ENCODE results near the gene CRY1.
"Not testable (repeated sequence)": the region's sequence is repeated elsewhere in the genome, so short reads cannot be mapped to it uniquely, and the experiment has no call there.

The CRY1 gene

GRCh38 chr12:107064243-107064642, 29.1 kb downstream of the CRY1 start:
- TF ChIP-seq ZNF274 (IDR thresholded peaks at IDR 0.05; ENCODE audit: low read depth, low read length): no peak
- no peak overlapping the region for H3K4me3 ChIP-seq (ENCODE audit: low read length)

- no peak for TF ChIP-seq ZNF274 (IDR thresholded peaks at IDR 0.05; ENCODE audit: low read depth, low read length)
- no peak overlapping the region for H3K4me3 ChIP-seq (ENCODE audit: low read length)
Measured at GRCh38 chr12:107058190-107058589, 35.2 kb downstream of the CRY1 start.

DNA sequence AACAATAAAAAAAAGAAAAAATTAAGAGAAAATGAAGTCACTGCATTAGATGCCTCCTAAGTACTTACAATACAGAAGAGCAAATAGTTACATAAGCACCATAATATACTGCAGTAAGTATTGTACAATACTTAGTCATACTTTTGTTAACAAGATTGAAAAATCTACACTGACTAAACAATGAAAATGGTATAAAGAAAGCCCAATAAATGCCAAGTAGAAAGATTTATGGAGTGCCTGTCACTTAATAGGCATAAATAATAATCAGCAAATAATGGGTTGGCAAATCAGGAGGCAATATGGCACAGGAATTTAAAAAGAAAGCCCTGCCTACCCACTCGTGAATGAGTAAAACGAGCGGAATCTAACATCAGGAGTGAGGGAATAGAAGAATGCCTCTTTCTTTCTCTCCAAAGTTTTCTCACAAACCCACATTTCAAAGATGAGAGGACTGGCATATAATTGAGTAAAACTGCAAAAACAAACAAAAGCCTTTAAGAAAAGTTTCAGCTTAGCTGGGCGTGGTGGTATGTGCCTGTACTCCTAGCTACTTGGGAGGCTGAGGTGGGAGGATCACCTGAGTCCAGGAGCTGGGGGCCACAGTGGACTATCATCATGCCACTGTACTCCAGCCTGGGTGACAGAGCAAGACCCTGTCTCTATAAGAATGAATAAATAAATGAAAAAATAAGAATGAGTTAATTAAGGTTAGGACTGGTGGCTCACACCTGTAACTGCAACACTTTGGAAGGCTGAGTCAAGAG, 36.1 kb downstream of the CRY1 start:
- no peak overlapping the region for H3K4me3 ChIP-seq (ENCODE audit: low read length)
- TF ChIP-seq ZNF274 (IDR thresholded peaks at IDR 0.05; ENCODE audit: low read depth, low read length): no peak

DNA sequence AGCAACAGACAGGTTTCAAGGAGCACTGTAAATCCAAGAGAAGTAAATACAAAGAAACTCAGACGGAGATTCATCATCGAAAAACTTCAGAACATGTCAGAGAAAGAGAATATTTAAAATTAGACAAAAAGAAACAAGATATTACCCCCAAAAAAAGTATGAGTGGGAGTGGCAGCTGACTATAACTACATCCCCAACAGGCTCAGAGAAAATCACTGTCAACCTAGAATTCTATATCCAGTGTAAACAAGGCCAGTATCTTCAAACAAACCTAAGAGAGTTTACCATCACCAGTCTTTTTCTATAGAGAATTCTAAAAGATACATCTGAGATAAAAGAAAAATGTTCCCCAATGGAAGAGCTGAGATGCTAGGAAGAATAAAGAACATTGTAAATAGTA, 39.6 kb downstream of the CRY1 start:
- no peak for TF ChIP-seq ZNF274 (IDR thresholded peaks at IDR 0.05; ENCODE audit: low read depth, low read length)
- H3K4me3 ChIP-seq (ENCODE audit: low read length): no peak overlapping the region

- TF ChIP-seq ZNF274 (IDR thresholded peaks at IDR 0.05; ENCODE audit: low read depth, low read length): no peak
- H3K4me3 ChIP-seq (ENCODE audit: low read length): no peak overlapping the region
Measured at GRCh38 chr12:107045186-107045585, 48.2 kb downstream of the CRY1 start.

DNA sequence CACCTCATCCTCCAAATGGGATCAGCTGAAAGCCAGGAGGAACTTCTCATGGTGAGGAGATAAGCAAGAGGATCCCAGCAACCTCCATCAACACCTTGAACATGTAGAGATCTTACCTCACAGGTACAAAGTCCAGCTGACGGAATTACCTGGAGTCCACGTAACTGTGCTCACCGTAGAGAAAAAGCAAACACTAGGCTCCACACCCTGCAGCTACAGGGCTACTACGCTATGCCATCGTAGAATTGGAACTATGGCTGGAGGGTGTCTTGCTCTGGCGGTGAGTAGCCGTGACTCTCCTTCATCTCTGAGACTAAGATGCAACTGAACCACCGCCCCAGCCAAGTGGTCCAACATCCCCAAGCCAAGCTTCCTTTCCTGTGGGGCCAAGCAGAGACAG, 50.5 kb downstream of the CRY1 start:
- no peak for TF ChIP-seq ZNF274 (IDR thresholded peaks at IDR 0.05; ENCODE audit: low read depth, low read length)

GRCh38 chr12:107035733-107036132, 57.6 kb downstream of the CRY1 start:
- H3K4me3 ChIP-seq (ENCODE audit: low read length): no peak overlapping the region
- TF ChIP-seq ZNF274 (IDR thresholded peaks at IDR 0.05; ENCODE audit: low read depth, low read length): no peak

More for the DNA sequence above, 50.5 kb downstream of the CRY1 start:
- no peak overlapping the region for H3K4me3 ChIP-seq (ENCODE audit: low read length)

- TF ChIP-seq ZNF274 (IDR thresholded peaks at IDR 0.05; ENCODE audit: low read depth, low read length): no peak
- H3K4me3 ChIP-seq (ENCODE audit: low read length): no peak overlapping the region
Measured at GRCh38 chr12:107033758-107034739, 59.3 kb downstream of the CRY1 start.

GRCh38 chr12:107032266-107032665, 61.1 kb downstream of the CRY1 start:
- no peak overlapping the region for H3K4me3 ChIP-seq (ENCODE audit: low read length)
- no peak for TF ChIP-seq ZNF274 (IDR thresholded peaks at IDR 0.05; ENCODE audit: low read depth, low read length)

DNA sequence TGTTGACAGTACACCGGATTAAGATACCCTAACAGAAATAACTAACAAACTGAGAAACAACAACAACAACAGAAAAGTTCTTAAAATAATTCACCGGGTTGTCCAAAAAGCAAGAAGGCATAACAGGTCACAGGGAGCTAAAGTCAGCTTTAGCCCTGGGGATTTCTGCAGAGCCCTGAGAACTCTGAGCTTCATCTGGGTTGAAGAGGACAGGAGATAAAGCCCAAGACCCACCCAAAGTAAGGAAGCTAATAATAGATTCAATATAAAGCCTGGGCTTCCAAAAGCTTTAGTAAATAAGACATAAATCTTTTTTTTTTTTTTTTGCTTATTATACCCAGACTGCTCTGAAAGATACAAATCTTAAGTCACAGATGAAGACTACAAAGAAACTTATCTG, 62.3 kb downstream of the CRY1 start:
- TF ChIP-seq ZNF274 (IDR thresholded peaks at IDR 0.05; ENCODE audit: low read depth, low read length): no peak

DNA sequence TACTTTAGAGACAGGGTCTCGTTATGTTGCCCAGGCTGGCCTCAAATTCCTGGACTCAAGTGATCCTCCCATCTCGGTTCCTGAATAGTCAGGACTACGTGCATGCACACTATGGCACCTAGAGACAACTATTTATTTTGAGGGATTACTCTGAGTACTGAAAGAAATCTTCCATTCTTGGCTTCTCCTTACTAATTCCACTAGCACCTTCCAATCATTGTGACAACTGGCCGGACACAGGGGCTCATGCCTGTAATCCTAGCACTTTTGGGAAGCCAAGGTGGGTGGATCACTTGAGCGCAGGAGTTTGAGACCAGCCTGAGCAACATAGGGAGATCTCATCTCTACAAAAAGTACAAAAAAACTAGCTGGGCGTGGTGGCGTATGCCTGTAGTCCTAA, 64.3 kb downstream of the CRY1 start:
- no peak overlapping the region for H3K4me3 ChIP-seq (ENCODE audit: low read length)
- TF ChIP-seq ZNF274 (IDR thresholded peaks at IDR 0.05; ENCODE audit: low read depth, low read length): no peak

More for the DNA sequence above, 62.3 kb downstream of the CRY1 start:
- no peak overlapping the region for H3K4me3 ChIP-seq (ENCODE audit: low read length)

GRCh38 chr12:107027636-107028053, 65.7 kb downstream of the CRY1 start:
- TF ChIP-seq ZNF274 (IDR thresholded peaks at IDR 0.05; ENCODE audit: low read depth, low read length): no peak
- no peak overlapping the region for H3K4me3 ChIP-seq (ENCODE audit: low read length)

DNA sequence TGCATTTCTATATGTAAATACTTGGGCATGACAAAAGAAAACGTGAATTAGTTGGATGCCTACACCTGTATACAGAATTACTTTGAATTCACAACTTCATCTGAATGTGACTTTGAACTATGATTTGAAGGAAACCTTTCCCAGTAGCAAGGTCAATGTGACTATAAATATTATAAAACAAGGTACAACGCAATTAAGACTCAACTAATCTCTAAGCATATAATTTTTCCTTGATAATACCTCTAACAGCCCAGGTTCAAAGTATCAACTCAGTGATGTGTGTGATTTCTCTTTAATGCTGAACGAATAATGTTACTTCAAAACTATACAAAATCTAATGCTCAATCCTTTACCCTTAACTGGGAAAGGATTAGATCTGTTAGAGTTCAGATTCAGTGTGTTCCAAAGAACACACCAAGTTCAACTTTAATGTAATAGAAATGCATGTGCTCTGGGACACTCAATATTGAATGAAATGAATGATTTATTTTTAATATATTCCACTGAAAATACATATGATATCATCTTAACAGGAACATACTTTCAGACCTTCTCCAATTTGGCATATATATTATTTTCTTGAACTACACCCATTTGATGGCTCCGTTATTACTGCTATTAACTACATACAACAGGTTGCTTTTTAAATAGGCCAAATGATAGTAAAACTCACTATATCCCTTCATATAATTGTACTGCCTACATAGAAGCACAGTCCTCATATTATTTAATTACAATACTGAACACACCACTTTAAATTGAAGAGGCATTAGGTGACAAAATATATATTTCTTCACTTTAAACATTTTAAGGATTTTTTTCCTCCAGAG, 66.3 kb downstream of the CRY1 start:
- no peak overlapping the region for H3K4me3 ChIP-seq (ENCODE audit: low read length)
- no peak for TF ChIP-seq ZNF274 (IDR thresholded peaks at IDR 0.05; ENCODE audit: low read depth, low read length)

- H3K4me3 ChIP-seq (ENCODE audit: low read length): not testable (repeated sequence)
Measured at GRCh38 chr12:107026356-107026755, 67.0 kb downstream of the CRY1 start.

Measured in GM08714 (cell line).